ENCODE data around the gene CNTNAP2.

CNTNAP2 gene

DNA sequence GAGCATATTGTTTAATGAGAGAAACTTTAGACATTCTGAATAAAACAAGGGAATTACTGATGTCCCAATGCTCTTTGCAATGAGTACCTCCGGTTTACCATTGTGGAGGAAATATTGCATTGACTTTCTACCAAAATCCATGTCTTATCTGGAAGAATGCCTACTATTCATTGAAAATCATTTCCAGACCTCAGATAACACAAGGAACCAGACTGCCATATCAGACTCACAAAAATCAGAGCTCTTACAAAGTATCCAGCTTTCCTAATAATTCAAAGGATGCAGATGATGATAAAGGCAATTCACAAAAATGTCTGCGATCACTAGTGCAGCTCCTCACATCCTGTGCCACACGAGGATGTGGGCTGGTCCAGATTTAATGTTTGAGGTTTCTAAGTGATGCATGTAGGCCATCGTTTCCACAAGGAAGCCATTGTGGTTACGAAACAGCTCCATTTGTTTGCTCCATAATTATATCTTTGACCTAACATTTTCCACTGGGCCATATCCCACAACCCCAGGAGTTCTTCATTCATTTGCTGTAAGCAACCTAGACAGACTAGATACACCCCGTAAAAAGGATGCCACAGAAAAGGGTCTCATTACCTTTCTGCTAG is 1642.8 kb downstream of the CNTNAP2 start:
- DNase-seq (ENCODE audit: low spot score) = no peak
- TF ChIP-seq, protein P1, sequence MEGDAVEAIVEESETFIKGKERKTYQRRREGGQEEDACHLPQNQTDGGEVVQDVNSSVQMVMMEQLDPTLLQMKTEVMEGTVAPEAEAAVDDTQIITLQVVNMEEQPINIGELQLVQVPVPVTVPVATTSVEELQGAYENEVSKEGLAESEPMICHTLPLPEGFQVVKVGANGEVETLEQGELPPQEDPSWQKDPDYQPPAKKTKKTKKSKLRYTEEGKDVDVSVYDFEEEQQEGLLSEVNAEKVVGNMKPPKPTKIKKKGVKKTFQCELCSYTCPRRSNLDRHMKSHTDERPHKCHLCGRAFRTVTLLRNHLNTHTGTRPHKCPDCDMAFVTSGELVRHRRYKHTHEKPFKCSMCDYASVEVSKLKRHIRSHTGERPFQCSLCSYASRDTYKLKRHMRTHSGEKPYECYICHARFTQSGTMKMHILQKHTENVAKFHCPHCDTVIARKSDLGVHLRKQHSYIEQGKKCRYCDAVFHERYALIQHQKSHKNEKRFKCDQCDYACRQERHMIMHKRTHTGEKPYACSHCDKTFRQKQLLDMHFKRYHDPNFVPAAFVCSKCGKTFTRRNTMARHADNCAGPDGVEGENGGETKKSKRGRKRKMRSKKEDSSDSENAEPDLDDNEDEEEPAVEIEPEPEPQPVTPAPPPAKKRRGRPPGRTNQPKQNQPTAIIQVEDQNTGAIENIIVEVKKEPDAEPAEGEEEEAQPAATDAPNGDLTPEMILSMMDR (IDR thresholded peaks at IDR 0.05; ENCODE audit: extremely low read depth, missing control alignments) = no peak

DNA sequence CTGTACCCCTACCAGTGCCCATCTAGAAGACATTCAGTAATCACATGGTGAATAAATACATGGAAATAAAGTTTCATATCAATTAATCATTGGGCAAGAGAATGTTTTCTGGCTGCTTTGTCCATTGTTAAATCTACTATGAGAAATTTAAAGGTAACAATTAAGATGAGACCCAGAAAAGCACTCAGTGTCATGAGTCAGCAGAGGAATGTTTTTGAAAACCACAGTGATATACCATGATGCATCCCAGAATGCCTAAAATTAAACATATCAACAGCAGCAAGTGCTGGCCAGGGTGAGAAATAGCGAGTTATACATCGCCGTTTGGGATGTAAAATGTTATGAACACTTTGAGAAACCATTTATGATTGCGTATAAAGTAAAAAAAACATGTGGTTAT is 1648.7 kb downstream of the CNTNAP2 start:
- no peak for DNase-seq (ENCODE audit: low spot score)
- TF ChIP-seq, protein P1 (IDR thresholded peaks at IDR 0.05; ENCODE audit: extremely low read depth, missing control alignments) = no peak

DNA sequence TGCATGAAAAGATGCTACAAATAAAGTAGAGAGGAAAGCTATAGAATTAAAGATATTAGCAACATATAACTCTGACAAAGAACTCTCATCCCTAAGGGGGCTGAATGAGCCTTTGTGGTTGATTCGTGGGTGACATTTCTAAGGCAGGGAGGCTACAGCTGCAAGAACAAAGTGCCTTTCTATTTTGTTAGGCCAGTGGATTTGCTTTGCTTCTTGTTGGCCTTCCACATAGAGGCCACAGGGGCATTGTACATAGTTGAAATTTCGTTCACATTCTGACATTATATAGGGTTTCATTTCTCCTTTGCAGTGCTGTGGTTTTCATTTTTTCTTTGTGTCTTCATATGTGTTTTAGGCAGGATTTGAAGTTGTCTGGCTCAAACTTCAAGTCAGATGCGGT is 1654.7 kb downstream of the CNTNAP2 start:
- TF ChIP-seq, protein P1 (IDR thresholded peaks at IDR 0.05; ENCODE audit: extremely low read depth, missing control alignments) = no peak
- DNase-seq (ENCODE audit: low spot score) = no peak

DNA sequence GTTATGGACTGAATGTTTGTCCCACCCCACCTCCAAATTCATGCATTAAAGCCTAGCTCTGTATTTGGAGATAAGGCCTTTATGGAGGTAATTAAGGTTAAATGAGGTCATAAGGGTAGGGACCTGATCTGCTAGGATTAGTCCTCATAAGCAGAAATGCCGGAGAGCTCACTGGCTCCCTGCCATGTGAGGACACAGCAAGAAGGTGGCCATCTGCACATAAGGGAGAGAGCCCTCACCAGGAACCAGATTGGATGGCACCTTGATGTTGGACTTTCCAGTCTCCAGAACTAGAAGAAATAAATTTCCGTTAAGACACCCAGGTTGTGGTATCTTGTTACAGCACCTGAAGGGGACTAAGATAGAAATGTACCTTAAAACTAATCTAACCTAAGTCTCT is 1657.9 kb downstream of the CNTNAP2 start:
- TF ChIP-seq, protein P1 (IDR thresholded peaks at IDR 0.05; ENCODE audit: extremely low read depth, missing control alignments) = no peak

DNA sequence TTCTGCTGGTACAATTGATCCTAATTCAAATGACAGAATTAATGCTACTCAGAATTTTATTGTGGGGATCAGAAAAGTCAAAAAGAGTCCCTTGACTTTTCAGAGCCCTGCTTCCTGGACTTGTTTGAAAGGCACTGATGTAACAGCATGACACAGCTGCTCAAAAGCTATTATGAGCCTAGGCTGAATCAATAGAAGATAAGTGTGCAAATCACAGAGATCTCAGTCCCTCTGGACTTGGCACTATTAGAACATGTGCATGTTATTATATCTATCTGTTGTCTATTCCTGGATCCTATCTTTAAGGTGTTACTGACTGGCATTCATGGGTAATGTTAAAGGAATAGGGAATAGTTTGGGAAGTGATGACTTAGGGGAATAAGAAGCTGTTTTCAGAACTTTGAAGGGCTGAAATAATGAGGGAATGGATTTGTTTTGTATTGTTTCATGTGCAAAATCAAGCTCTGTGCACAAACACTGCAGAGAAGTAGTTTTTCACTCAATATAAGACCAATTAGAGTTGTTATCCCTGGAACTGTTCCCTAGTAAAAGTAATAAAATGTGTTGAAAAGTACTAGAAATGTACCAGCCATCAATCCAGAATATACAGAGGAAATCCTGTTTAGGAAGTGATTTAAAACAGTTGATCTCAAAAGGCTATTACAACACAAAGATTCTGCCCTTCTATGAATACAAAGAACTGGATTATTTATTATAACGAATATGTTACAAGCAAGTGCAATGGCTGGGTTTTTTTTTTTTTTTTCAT is 1659.1 kb downstream of the CNTNAP2 start:
- DNase-seq (ENCODE audit: low spot score) = no peak
- TF ChIP-seq, protein P1 (IDR thresholded peaks at IDR 0.05; ENCODE audit: extremely low read depth, missing control alignments) = no peak

More for the DNA sequence above, 1657.9 kb downstream of the CNTNAP2 start:
- no peak for DNase-seq (ENCODE audit: low spot score)

DNA sequence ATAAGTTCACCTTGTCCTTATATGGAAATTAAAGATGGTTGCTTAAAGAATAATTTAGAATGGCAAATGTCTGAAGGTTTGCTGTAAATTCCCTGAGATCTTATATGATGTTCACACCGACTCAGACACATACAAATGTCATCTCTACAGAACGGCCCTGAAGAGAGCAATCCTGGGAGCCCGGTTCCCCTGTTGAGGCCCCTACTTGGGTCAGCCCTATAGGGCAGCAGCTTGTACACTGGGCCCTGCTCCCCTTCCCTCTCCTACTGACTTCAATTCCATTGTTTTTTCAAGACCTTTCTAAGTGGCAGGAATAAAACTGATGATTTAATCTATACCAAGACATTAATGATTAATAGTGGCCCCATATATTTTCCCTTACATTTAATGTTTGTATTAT is 1660.7 kb downstream of the CNTNAP2 start:
- TF ChIP-seq, protein P1 (IDR thresholded peaks at IDR 0.05; ENCODE audit: extremely low read depth, missing control alignments) = no peak
- no peak for DNase-seq (ENCODE audit: low spot score)

DNA sequence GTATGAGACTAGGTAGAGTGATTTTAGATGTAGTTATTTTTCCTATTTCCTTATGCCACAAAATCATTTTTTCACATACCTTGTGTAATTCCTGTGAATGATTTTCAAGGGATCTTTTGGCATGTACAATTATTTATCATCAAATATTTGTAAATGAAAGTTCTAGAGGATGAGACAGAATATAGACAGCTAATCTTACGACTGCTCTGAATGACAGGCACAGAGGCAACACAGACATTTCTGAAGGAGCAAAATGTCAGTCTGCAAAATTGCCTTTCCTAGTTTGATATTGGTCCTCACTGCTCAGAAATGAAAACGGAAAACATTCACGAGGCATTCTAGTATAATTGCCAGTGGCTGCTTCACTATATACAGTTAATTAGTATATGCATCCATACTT is 1663.3 kb downstream of the CNTNAP2 start:
- TF ChIP-seq, protein P1 (IDR thresholded peaks at IDR 0.05; ENCODE audit: extremely low read depth, missing control alignments) = no peak
- no peak for DNase-seq (ENCODE audit: low spot score)
